GM21390 (cell line): ENCODE results near the gene KIRREL3.
A peak's percentile ranks its signal among the peaks of the same experiment; 100 is the strongest.
"Not testable (repeated sequence)": the region's sequence is repeated elsewhere in the genome, so short reads cannot be mapped to it uniquely, and the experiment has no call there.

Experiments used
- ATAC-seq: cut with Tn5 transposase; IDR thresholded peaks from one replicate; pipeline ENCODE4 v1.9.1; 2021; ENCODE audit not compliant: unreplicated experiment

Gene KIRREL3

GRCh38 chr11:126413426-126413825 lies 587.1 kb downstream of the KIRREL3 start:
- ATAC-seq, result no peak

GRCh38 chr11:126411971-126412381 lies 588.6 kb downstream of the KIRREL3 start:
- ATAC-seq, result no peak

- no peak for ATAC-seq
Measured at GRCh38 chr11:126410649-126411048, 589.9 kb downstream of the KIRREL3 start.

DNA sequence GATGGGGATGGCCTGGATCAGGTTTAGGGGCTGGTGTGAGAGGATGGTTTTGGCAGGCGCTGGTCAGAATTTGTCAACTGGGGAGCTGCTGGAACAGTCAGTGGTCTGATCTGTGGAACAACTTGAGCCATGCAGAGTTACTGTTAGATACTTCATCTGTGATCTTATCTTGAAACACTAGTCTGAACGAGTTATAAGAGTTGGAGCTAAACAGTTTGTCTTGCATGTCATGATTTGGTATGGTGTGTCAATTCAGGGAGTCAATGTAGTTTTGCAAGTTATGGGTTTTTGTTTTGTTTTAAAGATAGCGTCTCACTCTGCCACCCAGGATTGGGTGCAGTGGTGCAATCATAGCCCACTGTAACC lies 591.0 kb downstream of the KIRREL3 start:
- ATAC-seq, result no peak

- ATAC-seq, result no peak
Measured at GRCh38 chr11:126408901-126409619, 591.5 kb downstream of the KIRREL3 start.

- no peak for ATAC-seq
Measured at GRCh38 chr11:126408496-126408895, 592.1 kb downstream of the KIRREL3 start.

DNA sequence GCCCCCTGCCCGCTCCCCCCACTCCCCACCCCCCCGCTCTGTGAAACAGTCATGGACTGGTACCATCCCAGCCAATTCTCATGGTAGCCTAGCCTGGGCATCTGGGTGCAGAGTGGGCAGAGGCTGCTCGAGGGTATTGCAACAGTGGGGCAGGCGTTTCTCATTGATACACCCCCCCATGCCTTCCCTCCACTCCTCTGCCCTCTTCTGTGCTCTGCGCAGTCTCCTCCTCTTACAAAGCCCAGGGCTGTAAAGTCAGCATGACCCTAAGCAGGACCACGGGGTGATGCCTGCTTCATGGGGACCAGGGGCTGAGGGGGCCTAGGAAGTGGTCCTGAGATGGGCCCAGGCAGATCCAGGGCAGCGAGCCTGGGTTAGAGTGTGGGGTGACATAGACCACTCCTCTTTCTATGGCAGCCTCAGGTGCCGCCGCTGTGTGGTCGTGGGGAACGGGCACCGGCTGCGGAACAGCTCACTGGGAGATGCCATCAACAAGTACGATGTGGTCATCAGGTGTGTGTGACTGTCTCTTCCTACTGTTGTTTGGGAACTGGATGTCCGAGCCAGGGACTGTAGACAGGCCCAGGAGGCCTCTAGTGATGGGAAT lies 592.8 kb downstream of the KIRREL3 start:
- no peak for ATAC-seq

- ATAC-seq, result no peak
Measured at GRCh38 chr11:126407101-126407521, 593.5 kb downstream of the KIRREL3 start.

- no peak for ATAC-seq
Measured at GRCh38 chr11:126406368-126406767, 594.2 kb downstream of the KIRREL3 start.

DNA sequence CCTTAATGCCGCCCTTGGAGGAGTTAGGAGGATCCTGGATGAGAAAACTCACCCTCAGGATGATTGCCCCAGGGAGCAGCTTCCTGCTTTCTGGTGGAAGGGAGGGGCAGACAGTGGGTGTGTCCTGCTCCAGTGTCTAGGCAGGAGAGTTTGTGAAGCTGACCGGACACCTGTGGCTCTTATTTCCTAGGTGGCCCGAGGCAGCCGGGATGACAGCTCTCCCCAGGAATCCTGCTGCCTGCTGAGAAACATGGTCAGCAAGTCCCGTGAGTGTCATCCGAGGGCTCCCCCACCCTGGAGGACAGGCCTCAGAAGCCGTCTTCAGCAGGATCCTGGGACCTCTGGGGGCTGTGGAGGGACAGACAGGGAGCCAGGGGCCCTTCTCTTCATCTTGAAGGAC lies 594.7 kb downstream of the KIRREL3 start:
- ATAC-seq, result no peak

- ATAC-seq, result no peak
Measured at GRCh38 chr11:126405374-126405773, 595.2 kb downstream of the KIRREL3 start.

- no peak for ATAC-seq
Measured at GRCh38 chr11:126404367-126404766, 596.2 kb downstream of the KIRREL3 start.

GRCh38 chr11:126403658-126404057 lies 596.9 kb downstream of the KIRREL3 start:
- ATAC-seq, result peak; percentile 100

GRCh38 chr11:126403022-126403581 lies 597.5 kb downstream of the KIRREL3 start:
- ATAC-seq, result no peak

GRCh38 chr11:126400479-126400878 lies 600.1 kb downstream of the KIRREL3 start:
- no peak for ATAC-seq

DNA sequence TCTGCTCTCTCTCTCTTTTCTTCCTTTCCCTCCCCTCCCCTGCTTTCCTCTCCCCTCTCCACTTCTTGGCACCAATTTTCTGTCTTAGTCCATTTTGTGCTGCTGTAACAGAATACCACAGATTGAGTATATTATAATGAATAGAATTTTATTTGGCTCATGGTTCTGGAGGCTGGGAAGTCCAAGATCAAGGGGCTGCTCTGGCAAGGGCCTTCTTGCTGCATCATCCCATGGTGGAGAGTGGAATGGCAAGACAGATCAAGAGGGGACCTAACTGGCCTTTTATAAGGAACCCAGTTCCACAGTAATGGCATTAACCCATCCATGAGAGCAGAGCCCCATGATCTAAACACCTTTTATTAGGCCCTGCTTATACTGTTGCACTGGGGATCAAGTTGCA lies 600.6 kb downstream of the KIRREL3 start:
- ATAC-seq, result no peak

GRCh38 chr11:126398721-126399120 lies 601.8 kb downstream of the KIRREL3 start:
- ATAC-seq, result no peak

DNA sequence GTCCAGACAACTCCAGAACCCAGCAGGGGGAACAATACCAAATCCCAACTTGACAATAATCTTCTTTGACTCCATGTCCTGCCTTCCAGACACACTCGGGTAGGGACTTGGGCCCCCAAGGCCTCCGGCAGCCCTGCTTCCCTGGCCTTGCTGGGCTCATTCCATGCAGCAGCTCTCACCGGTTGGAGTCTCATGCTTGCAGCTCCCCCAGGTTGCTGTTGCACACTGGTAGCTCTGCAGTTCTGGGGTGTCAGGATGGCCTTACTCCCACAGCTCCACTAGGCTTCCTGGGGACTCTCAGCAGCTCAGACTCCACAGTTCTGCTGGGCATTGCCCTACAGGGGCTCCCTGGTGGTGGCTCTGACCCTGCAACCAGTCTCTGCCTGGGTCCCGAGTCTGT lies 602.3 kb downstream of the KIRREL3 start:
- no peak for ATAC-seq

- no peak for ATAC-seq
Measured at GRCh38 chr11:126396965-126397364, 603.6 kb downstream of the KIRREL3 start.

- not testable (repeated sequence) for ATAC-seq
Measured at GRCh38 chr11:126396266-126396665, 604.3 kb downstream of the KIRREL3 start.

DNA sequence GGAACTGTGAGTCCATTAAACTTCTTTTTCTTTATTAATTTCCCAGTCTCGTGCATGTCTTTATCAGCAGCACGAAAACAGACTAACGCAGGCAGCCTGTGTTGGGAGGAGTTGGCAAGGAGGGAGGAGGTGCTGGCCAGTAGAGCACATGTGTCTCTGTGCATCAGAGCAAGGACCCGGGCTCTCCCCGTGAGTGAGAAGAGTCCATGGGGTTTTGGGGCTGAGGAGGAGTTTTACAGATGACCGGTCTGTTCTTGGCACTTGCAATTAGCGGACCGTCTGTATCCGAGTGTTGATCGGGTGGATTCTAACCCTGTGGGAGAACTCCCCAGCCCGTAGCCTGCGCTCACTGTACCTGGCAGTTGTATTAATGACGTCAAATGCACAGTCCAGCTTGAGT lies 604.8 kb downstream of the KIRREL3 start:
- ATAC-seq, result not testable (repeated sequence)

- ATAC-seq, result not testable (repeated sequence)
Measured at GRCh38 chr11:126394634-126395072, 605.9 kb downstream of the KIRREL3 start.
